SK-N-SH treated with all-trans-retinoic acid at 6 μM for 48 hours (cell line): ENCODE results near the gene PLXNA4.

Source experiments
- CSRNP3 ChIP-seq: fragments of 250-450 bp; sonication (Bioruptor Pico); IDR thresholded peaks from 2 replicates; pipeline ENCODE4 v1.5.1; 2021; ENCODE audit warnings: mild to moderate bottlenecking, moderate library complexity
- ISL1 ChIP-seq: fragments of 250-450 bp; sonication (Bioruptor Pico); IDR thresholded peaks from 2 replicates; pipeline ENCODE4 v2.1.2; 2022; ENCODE audit warnings: mild to moderate bottlenecking, moderate library complexity
- PATZ1 ChIP-seq: fragments of 250-450 bp; sonication (Bioruptor Pico); IDR thresholded peaks from 2 replicates; pipeline ENCODE4 v1.8.0; 2020; ENCODE audit warnings: mild to moderate bottlenecking, moderate library complexity, borderline replicate concordance
- RARB ChIP-seq: fragments of 250-450 bp; sonication (Bioruptor Pico); IDR thresholded peaks from 2 replicates; pipeline ENCODE4 v1.8.0; 2021; ENCODE audit warnings: mild to moderate bottlenecking, moderate library complexity
- TOX ChIP-seq: fragments of 250-450 bp; sonication (Bioruptor Pico); IDR thresholded peaks from 2 replicates; pipeline ENCODE4 v1.8.0; 2021; ENCODE audit warnings: mild to moderate bottlenecking, moderate library complexity, borderline replicate concordance
- ZFP3 ChIP-seq: fragments of 250-450 bp; sonication (Bioruptor Pico); IDR thresholded peaks from 2 replicates; pipeline ENCODE4 v1.5.0; 2020; ENCODE audit warnings: mild to moderate bottlenecking, moderate library complexity
- ZFP30 ChIP-seq: fragments of 450-650 bp; formaldehyde crosslinking; IDR thresholded peaks from 2 replicates; pipeline ENCODE4 v1.5.0; 2022; ENCODE audit warnings: mild to moderate bottlenecking, moderate library complexity
- ZNF8 ChIP-seq: fragments of 450-650 bp; formaldehyde crosslinking; IDR thresholded peaks from 2 replicates; pipeline ENCODE4 v1.5.0; 2020; ENCODE audit warnings: mild to moderate bottlenecking, moderate library complexity

GRCh38 chr7:132622081-132622480 is 45.8 kb upstream of the PLXNA4 start:
- TF ChIP-seq PATZ1 (CRISPR knock-in tag) = no peak
- TF ChIP-seq ZNF8 (CRISPR knock-in tag) = no peak
- TF ChIP-seq RARB (CRISPR knock-in tag) = no peak
- no peak for TF ChIP-seq ZFP3 (CRISPR knock-in tag)
- no peak for TF ChIP-seq ZFP30 (CRISPR knock-in tag)
- TF ChIP-seq CSRNP3 = no peak
- TF ChIP-seq TOX (CRISPR knock-in tag) = no peak
- TF ChIP-seq ISL1 (CRISPR knock-in tag) = no peak
